ENCODE data around the gene FBXO47. TPM values are rescaled to one million over a fixed set of nuclear protein-coding genes. Genes with fewer than 3 reads are reported as not detected.
A peak's percentile ranks its signal among the peaks of the same experiment; 100 is the strongest.

FBXO47 gene
- total and polyA plus RNA-seq, 9 of the 15 experiments (the other 6 are each of a cell fraction or from before 2014, with no cell fraction given) = not detected

DNA sequence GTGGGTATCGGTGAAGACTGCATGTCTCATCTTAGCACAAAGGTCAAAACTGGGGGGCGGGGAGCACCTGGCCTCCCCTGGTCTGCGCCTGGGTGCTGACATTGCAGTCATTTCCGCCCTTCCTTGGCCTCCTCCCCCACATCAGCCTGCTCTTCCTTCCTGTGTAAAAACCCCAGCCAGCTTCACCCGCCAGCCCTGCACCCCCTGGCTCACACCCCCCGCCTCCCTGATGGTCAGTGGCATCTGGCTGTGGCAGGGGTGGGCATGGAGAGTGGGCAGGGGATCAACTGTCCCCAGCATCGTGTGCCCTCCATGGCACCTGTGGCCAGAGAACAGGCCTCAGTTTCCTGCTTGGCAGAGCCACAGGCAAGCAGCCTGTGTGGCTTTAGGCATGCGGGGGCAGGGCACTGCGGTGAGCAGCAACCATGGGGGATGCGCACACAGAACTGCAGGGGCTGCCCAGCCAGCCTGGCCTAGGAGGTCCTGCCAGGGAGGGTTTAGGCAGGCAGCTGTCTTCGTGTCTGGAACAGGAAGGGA is 68.3 kb downstream of the FBXO47 start (continued):
- TF ChIP-seq, protein P1, sequence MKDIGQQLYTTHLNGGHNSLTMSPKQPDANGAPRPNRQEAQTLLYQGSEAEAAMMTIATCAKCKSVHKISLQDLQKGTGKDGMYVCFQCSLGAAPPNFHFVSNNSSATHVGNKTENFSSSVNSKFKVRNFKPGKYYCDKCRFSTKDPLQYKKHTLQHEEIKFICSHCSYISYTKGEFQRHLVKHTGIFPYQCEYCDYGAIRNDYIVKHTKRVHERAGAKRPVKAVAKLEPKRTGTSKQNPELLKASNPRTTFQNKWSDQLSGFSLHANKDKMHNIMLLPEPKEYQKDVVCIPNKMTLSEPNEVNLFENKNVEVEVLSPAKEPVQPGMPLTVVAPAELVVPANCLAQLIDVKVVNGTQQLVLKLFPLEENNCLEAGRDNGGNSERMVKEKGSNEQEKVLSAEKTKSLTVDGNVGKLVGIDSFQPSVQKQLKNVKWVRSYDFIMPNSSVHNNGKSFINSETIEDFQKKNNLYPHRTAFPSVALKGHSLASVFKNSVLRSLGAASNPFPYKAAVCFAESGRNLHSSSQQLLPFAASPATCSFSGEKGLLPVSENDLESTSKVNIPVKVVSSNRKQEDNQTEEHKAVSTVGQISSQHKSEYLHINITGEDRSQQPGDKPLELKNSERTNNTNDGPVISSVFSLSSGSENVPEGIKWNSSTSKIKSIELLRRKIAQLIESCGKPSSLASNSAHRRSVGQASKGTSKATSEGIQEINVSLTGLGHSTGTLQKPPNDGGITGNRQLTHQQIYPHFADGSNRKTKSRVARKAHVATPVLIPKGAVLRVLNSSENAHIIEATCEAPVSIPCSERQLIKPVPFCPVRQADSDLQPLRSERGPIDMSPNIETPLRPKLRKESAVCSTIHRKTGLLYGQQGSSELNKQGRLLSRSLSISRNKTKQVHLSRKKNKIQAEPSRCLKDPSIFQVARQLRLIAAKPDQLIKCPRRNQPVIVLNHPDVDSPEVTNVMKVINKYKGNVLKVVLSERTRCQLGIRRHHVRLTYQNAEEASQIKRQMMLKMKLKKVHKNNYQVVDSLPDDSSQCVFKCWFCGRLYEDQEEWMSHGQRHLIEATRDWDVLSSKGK (CRISPR knock-in tag; IDR thresholded peaks at IDR 0.05) = no peak
- no peak for TF ChIP-seq MTA3 (IDR thresholded peaks at IDR 0.05; ENCODE audit: borderline replicate concordance)
- no peak for TF ChIP-seq SLC30A9 (CRISPR knock-in tag; IDR thresholded peaks at IDR 0.05)
- TF ChIP-seq ZNF589 (CRISPR knock-in tag; IDR thresholded peaks at IDR 0.05; ENCODE audit: low read depth) = peak; percentile 77; the same call in 1 of the 2 replicates
- TF ChIP-seq FOXP1 (CRISPR knock-in tag; IDR thresholded peaks at IDR 0.05) = no peak
- TF ChIP-seq MNT (conservative IDR thresholded peaks at IDR 0.05) = peak in 1 of 2 experiments; percentile 19; a peak in 1 of 4 replicates
- no peak for TF ChIP-seq OTX1 (CRISPR knock-in tag; IDR thresholded peaks at IDR 0.05)
- TF ChIP-seq ZC3H8 (IDR thresholded peaks at IDR 0.05) = no peak
- no peak for TF ChIP-seq LARP7 (IDR thresholded peaks at IDR 0.05)
- no peak for TF ChIP-seq ZNF586 (CRISPR knock-in tag; conservative IDR thresholded peaks at IDR 0.05)
- no peak for TF ChIP-seq ZBTB26 (CRISPR knock-in tag; IDR thresholded peaks at IDR 0.05)
- TF ChIP-seq MECOM (CRISPR knock-in tag; IDR thresholded peaks at IDR 0.05) = no peak
- TF ChIP-seq ZBED1 (IDR thresholded peaks at IDR 0.05) = no peak
- no peak for TF ChIP-seq RCOR1 (IDR thresholded peaks at IDR 0.05; ENCODE audit: borderline replicate concordance in 1 of 2, low read depth in 2 of 2, low read length in 2 of 2)
- peak; percentile 44; the same call in 1 of the 2 replicates for TF ChIP-seq SMARCE1 (IDR thresholded peaks at IDR 0.05)
- peak; percentile 76 for TF ChIP-seq CBFA2T3 (IDR thresholded peaks at IDR 0.05)
- no peak for TF ChIP-seq STAT5B (CRISPR knock-in tag; IDR thresholded peaks at IDR 0.05)
- no peak for TF ChIP-seq POLR2H (tag; IDR thresholded peaks at IDR 0.05; ENCODE audit: low read depth)
- peak; percentile 74 for TF ChIP-seq SMAD4 (CRISPR knock-in tag; conservative IDR thresholded peaks at IDR 0.05)
- no peak for TF ChIP-seq THRB (CRISPR knock-in tag; conservative IDR thresholded peaks at IDR 0.05)
- TF ChIP-seq TAF9B (IDR thresholded peaks at IDR 0.05; ENCODE audit: partially characterized antibody) = no peak
- no peak for TF ChIP-seq HOMEZ (CRISPR knock-in tag; IDR thresholded peaks at IDR 0.05)

All from K562 (cell line).